ENCODE measurements around the gene PRDX5. TPM values are rescaled to one million over a fixed set of nuclear protein-coding genes. Genes with fewer than 3 reads are reported as not detected.

The PRDX5 gene
- total and polyA plus RNA-seq, 9 of the 15 experiments (the other 6 are each of a cell fraction or from before 2014, with no cell fraction given), result 40.8 to 327 (median 204) TPM

- TF ChIP-seq UBTF (IDR thresholded peaks at IDR 0.05; ENCODE audit: borderline replicate concordance in 1 of 2, low read depth in 2 of 2, low read length in 2 of 2) (0 out of 4 replicates have a peak, but pooled peaks of 1 of the 2 experiments have one; percentile 23), BHLHE40 (IDR thresholded peaks at IDR 0.05; ENCODE audit: low read length) (peak; percentile 35; the same call in 1 of the 2 replicates), DIDO1 (tag; IDR thresholded peaks at IDR 0.05; ENCODE audit: low read depth) (no peak), ILK (tag; IDR thresholded peaks at IDR 0.05; ENCODE audit: borderline replicate concordance, low read depth) (no peak), PTTG1 (tag; IDR thresholded peaks at IDR 0.05; ENCODE audit: low read depth) (no peak), FOXJ2 (tag; IDR thresholded peaks at IDR 0.05) (no peak), KAT8 (IDR thresholded peaks at IDR 0.05; ENCODE audit: low read depth) (no peak), TAF9B (IDR thresholded peaks at IDR 0.05; ENCODE audit: partially characterized antibody) (no peak), ZNF592 (IDR thresholded peaks at IDR 0.05) (no peak; the same call in 1 of the 2 replicates), ZKSCAN8 (CRISPR knock-in tag; IDR thresholded peaks at IDR 0.05) (no peak), SPI1 (IDR thresholded peaks at IDR 0.05; ENCODE audit: borderline replicate concordance, low read depth, low read length) (no peak), CTCFL (IDR thresholded peaks at IDR 0.05; ENCODE audit: borderline replicate concordance, insufficient read depth, low read depth, low read length, poor library complexity, severe bottlenecking) (peak; percentile 91), PHF21A (IDR thresholded peaks at IDR 0.05; ENCODE audit: borderline replicate concordance, low read depth) (no peak), EWSR1 (IDR thresholded peaks at IDR 0.05; ENCODE audit: borderline replicate concordance, low read depth, partially characterized antibody) (no peak), TAL1 (IDR thresholded peaks at IDR 0.05) (no peak), ZNF253 (CRISPR knock-in tag; conservative IDR thresholded peaks at IDR 0.05) (no peak), MEIS2 (IDR thresholded peaks at IDR 0.05; ENCODE audit: partially characterized antibody) (no peak), STAG1 (CRISPR knock-in tag; IDR thresholded peaks at IDR 0.05; ENCODE audit: borderline replicate concordance) (peak; percentile 17; the same call in 1 of the 2 replicates)
Observed at GRCh38 chr11:64356498-64357411, 38.8 kb downstream of the PRDX5 start (continued).
